Neural cell (in vitro differentiated cells): Measurements from ENCODE around the gene DNAJC15. TPM values are rescaled to one million over a fixed set of nuclear protein-coding genes. Genes with fewer than 3 reads are reported as not detected.

Experiments used
- H2AFZ ChIP-seq: fragments of 200-600, 300-800 bp; sonication (generic), shearing (Covaris generic); 2 replicates; pipeline ENCODE4 v1.6.0; 2014; ENCODE audit warnings: low read depth, mild to moderate bottlenecking, antibody characterized with exemption, low read length, moderate library complexity
- H3F3A ChIP-seq: fragments of 200-600 bp; shearing (Covaris generic); 2 replicates; pipeline ENCODE4 v1.6.1; 2016; ENCODE audit warnings: mild to moderate bottlenecking, moderate library complexity, mixed read lengths, antibody characterized with exemption, low read length; ENCODE audit not compliant: insufficient read depth, poor library complexity, severe bottlenecking
- H3K27ac ChIP-seq: fragments of 200-600, 300-800 bp; sonication (generic), shearing (Covaris generic); 2 replicates; pipeline ENCODE4 v1.5.1; 2014; ENCODE audit warnings: mild to moderate bottlenecking, low read length, moderate library complexity
- H3K27me3 ChIP-seq: fragments of 300-800, 200-600 bp; sonication (generic), shearing (Covaris generic); 2 replicates; pipeline ENCODE4 v1.6.0; 2014; ENCODE audit warnings: mild to moderate bottlenecking, low read depth, low read length, moderate library complexity; ENCODE audit not compliant: insufficient read depth
- H3K36me3 ChIP-seq: fragments of 300-800, 200-600 bp; sonication (generic), shearing (Covaris generic); 2 replicates; pipeline ENCODE4 v1.5.1; 2014; ENCODE audit warnings: mild to moderate bottlenecking, antibody characterized with exemption, low read length, moderate library complexity; ENCODE audit not compliant: insufficient read depth
- H3K4me2 ChIP-seq: fragments of 300-800, 200-600 bp; sonication (generic), shearing (Covaris generic); 2 replicates; pipeline ENCODE4 v1.6.0; 2014; ENCODE audit warnings: mild to moderate bottlenecking, low read length
- H3K4me3 ChIP-seq: fragments of 300-800, 200-600 bp; sonication (generic), shearing (Covaris generic); 2 replicates; pipeline ENCODE4 v1.5.1; 2014; ENCODE audit warnings: mild to moderate bottlenecking, low read length, moderate library complexity
- H3K79me2 ChIP-seq: fragments of 200-600 bp; shearing (Covaris generic); replicated peaks from 2 replicates; pipeline ENCODE4 v1.6.0; 2014; ENCODE audit warnings: mild to moderate bottlenecking, low read length, moderate library complexity; ENCODE audit not compliant: insufficient read depth
- H3K9ac ChIP-seq: fragments of 300-800, 200-600 bp; sonication (generic), shearing (Covaris generic); 2 replicates; pipeline ENCODE4 v1.6.1; 2016; ENCODE audit warnings: mild to moderate bottlenecking, low read length, mixed read lengths
- H3K9me2 ChIP-seq: fragments of 200-600 bp; shearing (Covaris generic); 2 replicates; pipeline ENCODE4 v1.6.1; 2016; ENCODE audit warnings: mild to moderate bottlenecking, low read length, mixed read lengths; ENCODE audit not compliant: insufficient read depth
- H3K9me3 ChIP-seq: fragments of 200-600, 300-800 bp; sonication (generic), shearing (Covaris generic); 2 replicates; pipeline ENCODE4 v1.6.1; 2016; ENCODE audit warnings: mild to moderate bottlenecking, mixed run types, low read length, moderate library complexity, mixed read lengths
- H4K20me1 ChIP-seq: fragments of 200-600 bp; shearing (Covaris generic); 2 replicates; pipeline ENCODE4 v1.6.1; 2016; ENCODE audit warnings: mild to moderate bottlenecking, mixed run types; ENCODE audit not compliant: insufficient read depth
- EP300 ChIP-seq: fragments of 450-650 bp; conservative IDR thresholded peaks from 2 replicates; pipeline ENCODE4 v1.6.1; 2014; ENCODE audit warnings: antibody characterized with exemption, mild to moderate bottlenecking, moderate library complexity; ENCODE audit not compliant: poor library complexity, severe bottlenecking
- EZH2 ChIP-seq: fragments of 200-600, 300-800 bp; shearing (Covaris generic), sonication (generic); IDR thresholded peaks from 2 replicates; pipeline ENCODE4 v1.6.1; 2014; ENCODE audit warnings: antibody characterized with exemption, low read length, borderline replicate concordance, mild to moderate bottlenecking; ENCODE audit not compliant: insufficient read depth, poor library complexity, severe bottlenecking
- RAD21 ChIP-seq: fragments of 450-650 bp; conservative IDR thresholded peaks from 2 replicates; pipeline ENCODE4 v1.6.1; 2014; ENCODE audit warnings: antibody characterized with exemption, mild to moderate bottlenecking, moderate library complexity
- REST ChIP-seq: IDR thresholded peaks from 2 replicates; pipeline ENCODE4 v1.6.1; 2012; ENCODE audit warnings: borderline replicate concordance
- SMC3 ChIP-seq: fragments of 450-650 bp; conservative IDR thresholded peaks from 2 replicates; pipeline ENCODE4 v1.6.1; 2014; ENCODE audit warnings: antibody characterized with exemption, mild to moderate bottlenecking, moderate library complexity; ENCODE audit not compliant: poor library complexity
- TAF1 ChIP-seq: IDR thresholded peaks from 2 replicates; pipeline ENCODE4 v1.6.1; 2012; ENCODE audit warnings: low read depth
- polyA plus RNA-seq: library from polyadenylated mRNA; depleted of rRNA; stranded (reverse); fragments of >200 nt; gene quantifications from 2 replicates; pipeline ENCODE4 v1.2.3, GENCODE V29; 2014
- TF ChIP-seq, protein P1 (sequence below): fragments of 450-650 bp; IDR thresholded peaks from 2 replicates; pipeline ENCODE4 v1.5.1; 2014; ENCODE audit warnings: antibody characterized with exemption, mild to moderate bottlenecking, moderate library complexity; ENCODE audit not compliant: poor library complexity, severe bottlenecking

DNAJC15 gene
- polyA plus RNA-seq, 1 donor from 2014 or later: 0.84 TPM

GRCh38 chr13:43153436-43154090 is 130.2 kb downstream of the DNAJC15 start:
- Histone ChIP-seq H2AFZ (no peak overlapping the region), H3K79me2 (no peaks in the 10 kb centered on the region), H3K4me3 (no peak overlapping the region), H3K27ac (no peak overlapping the region), H3K27me3 (no peaks in the 10 kb centered on the region), H3K9ac (no peak overlapping the region), H3F3A (no peaks in the 10 kb centered on the region), H4K20me1 (no peaks in the 10 kb centered on the region), H3K36me3 (no peaks in the 10 kb centered on the region), H3K9me3 (no peaks in the 10 kb centered on the region), H3K9me2 (no peaks in the 10 kb centered on the region), H3K4me2 (no peak overlapping the region)
- TF ChIP-seq REST (no peak), EP300 (no peak), RAD21 (no peak), EZH2 (no peak)
- TF ChIP-seq, protein P1, sequence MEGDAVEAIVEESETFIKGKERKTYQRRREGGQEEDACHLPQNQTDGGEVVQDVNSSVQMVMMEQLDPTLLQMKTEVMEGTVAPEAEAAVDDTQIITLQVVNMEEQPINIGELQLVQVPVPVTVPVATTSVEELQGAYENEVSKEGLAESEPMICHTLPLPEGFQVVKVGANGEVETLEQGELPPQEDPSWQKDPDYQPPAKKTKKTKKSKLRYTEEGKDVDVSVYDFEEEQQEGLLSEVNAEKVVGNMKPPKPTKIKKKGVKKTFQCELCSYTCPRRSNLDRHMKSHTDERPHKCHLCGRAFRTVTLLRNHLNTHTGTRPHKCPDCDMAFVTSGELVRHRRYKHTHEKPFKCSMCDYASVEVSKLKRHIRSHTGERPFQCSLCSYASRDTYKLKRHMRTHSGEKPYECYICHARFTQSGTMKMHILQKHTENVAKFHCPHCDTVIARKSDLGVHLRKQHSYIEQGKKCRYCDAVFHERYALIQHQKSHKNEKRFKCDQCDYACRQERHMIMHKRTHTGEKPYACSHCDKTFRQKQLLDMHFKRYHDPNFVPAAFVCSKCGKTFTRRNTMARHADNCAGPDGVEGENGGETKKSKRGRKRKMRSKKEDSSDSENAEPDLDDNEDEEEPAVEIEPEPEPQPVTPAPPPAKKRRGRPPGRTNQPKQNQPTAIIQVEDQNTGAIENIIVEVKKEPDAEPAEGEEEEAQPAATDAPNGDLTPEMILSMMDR: no peak

DNA sequence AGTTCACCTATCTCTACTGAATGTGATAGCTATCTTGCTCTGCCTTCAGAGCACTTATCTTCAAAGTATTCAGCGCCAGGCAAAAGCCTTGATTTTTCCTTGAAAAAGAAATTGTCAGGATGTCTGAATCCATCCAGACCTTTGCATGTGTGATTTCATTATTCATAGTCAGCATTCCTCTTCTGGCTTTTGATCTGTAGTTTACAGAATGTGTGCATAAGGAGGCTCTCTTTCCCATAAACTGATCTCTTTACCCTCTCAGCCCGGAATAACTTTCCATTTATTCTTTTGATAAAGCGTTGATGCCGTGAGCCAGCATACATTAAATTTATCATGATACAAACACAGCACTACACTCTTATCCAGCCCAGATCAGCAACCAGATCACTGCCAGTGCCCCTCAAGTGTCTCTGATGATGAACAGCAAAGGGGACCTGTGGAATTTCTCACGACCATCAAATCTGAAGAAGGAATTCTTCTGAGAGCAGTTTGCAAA is 130.8 kb downstream of the DNAJC15 start:
- Histone ChIP-seq H3K9ac (no peak overlapping the region), H3K9me3 (no peaks in the 10 kb centered on the region), H3K27ac (no peak overlapping the region), H3K36me3 (no peaks in the 10 kb centered on the region), H3K9me2 (no peaks in the 10 kb centered on the region), H3K79me2 (no peaks in the 10 kb centered on the region), H3K27me3 (no peaks in the 10 kb centered on the region), H4K20me1 (no peaks in the 10 kb centered on the region), H3F3A (no peaks in the 10 kb centered on the region), H3K4me2 (no peak overlapping the region), H3K4me3 (no peak overlapping the region), H2AFZ (no peak overlapping the region)
- TF ChIP-seq RAD21 (no peak), SMC3 (no peak), EP300 (no peak), TAF1 (no peak)
- TF ChIP-seq, protein P1: no peak
